NCI-H1436 treated with DMSO at 0.1 percent for 48 hours (cell line): ENCODE measurements around the gene CFAP46.

ENCODE experiments used
- DNase-seq: peaks from one replicate; lab custom pipeline; 2025; lab: John Stamatoyannopoulos, UW

Gene CFAP46

GRCh38 chr10:132861884-132862461 lies 80.4 kb downstream of the CFAP46 start:
- no peak for DNase-seq

- DNase-seq, result no peak
Measured at GRCh38 chr10:132861116-132861691, 81.2 kb downstream of the CFAP46 start.

- DNase-seq, result no peak
Measured at GRCh38 chr10:132860532-132860931, 81.8 kb downstream of the CFAP46 start.

- DNase-seq, result no peak
Measured at GRCh38 chr10:132859084-132859855, 83.1 kb downstream of the CFAP46 start.

GRCh38 chr10:132858121-132859081 lies 84.0 kb downstream of the CFAP46 start:
- no peak for DNase-seq

- no peak for DNase-seq
Measured at GRCh38 chr10:132856869-132857524, 85.4 kb downstream of the CFAP46 start.

- no peak for DNase-seq
Measured at GRCh38 chr10:132855889-132856288, 86.5 kb downstream of the CFAP46 start.

- no peak for DNase-seq
Measured at GRCh38 chr10:132851451-132851850, 90.9 kb downstream of the CFAP46 start.

- DNase-seq, result no peak
Measured at GRCh38 chr10:132850896-132851295, 91.5 kb downstream of the CFAP46 start.

GRCh38 chr10:132850246-132850645 lies 92.1 kb downstream of the CFAP46 start:
- no peak for DNase-seq

- DNase-seq, result no peak
Measured at GRCh38 chr10:132849546-132850031, 92.8 kb downstream of the CFAP46 start.

GRCh38 chr10:132848951-132849545 lies 93.3 kb downstream of the CFAP46 start:
- DNase-seq, result no peak

- DNase-seq, result no peak
Measured at GRCh38 chr10:132848291-132848701, 94.1 kb downstream of the CFAP46 start.

- no peak for DNase-seq
Measured at GRCh38 chr10:132847856-132848255, 94.5 kb downstream of the CFAP46 start.

GRCh38 chr10:132847416-132847777 lies 95.0 kb downstream of the CFAP46 start:
- no peak for DNase-seq

GRCh38 chr10:132846631-132847415 lies 95.5 kb downstream of the CFAP46 start:
- no peak for DNase-seq

- DNase-seq, result no peak
Measured at GRCh38 chr10:132845780-132846595, 96.4 kb downstream of the CFAP46 start.

- no peak for DNase-seq
Measured at GRCh38 chr10:132845041-132845551, 97.3 kb downstream of the CFAP46 start.
